Measurements from ENCODE around the gene KCTD11. TPM values are rescaled to one million over a fixed set of nuclear protein-coding genes. Genes with fewer than 3 reads are reported as not detected.

KCTD11 gene
- total and polyA plus RNA-seq, 2 of the 13 experiments (the other 11 are each of a cell fraction or from before 2014, with no cell fraction given), result 1.6 to 2.6 TPM

- peak; percentile 85 for TF ChIP-seq MXD4 (CRISPR knock-in tag; IDR thresholded peaks at IDR 0.05)
- 0 out of 2 replicates have a peak, but pooled peaks have one; percentile 54 for TF ChIP-seq ZNF264 (CRISPR knock-in tag; IDR thresholded peaks at IDR 0.05)
- 0 out of 2 replicates have a peak, but pooled peaks have one; percentile 34 for TF ChIP-seq NFKBIZ (CRISPR knock-in tag; IDR thresholded peaks at IDR 0.05)
- no peak for TF ChIP-seq STAT5B (CRISPR knock-in tag; IDR thresholded peaks at IDR 0.05)
- no peak for TF ChIP-seq RELA (CRISPR knock-in tag; IDR thresholded peaks at IDR 0.05)
- peak; percentile 69 for TF ChIP-seq ZNF143 (CRISPR knock-in tag; IDR thresholded peaks at IDR 0.05)
- 0 out of 2 replicates have a peak, but pooled peaks have one; percentile 39 for TF ChIP-seq KLF6 (CRISPR knock-in tag; IDR thresholded peaks at IDR 0.05)
- TF ChIP-seq NPAS2 (CRISPR knock-in tag; IDR thresholded peaks at IDR 0.05; ENCODE audit: borderline replicate concordance), result no peak
- no peak; the same call in 1 of the 2 replicates for TF ChIP-seq ZNF224 (CRISPR knock-in tag; IDR thresholded peaks at IDR 0.05)
- TF ChIP-seq PTBP1 (IDR thresholded peaks at IDR 0.05; ENCODE audit: low read depth, low read length, poor library complexity, severe bottlenecking), result no peak
- TF ChIP-seq ZNF18 (CRISPR knock-in tag; IDR thresholded peaks at IDR 0.05; ENCODE audit: insufficient replicate concordance), result peak; percentile 88
- TF ChIP-seq, protein P1, sequence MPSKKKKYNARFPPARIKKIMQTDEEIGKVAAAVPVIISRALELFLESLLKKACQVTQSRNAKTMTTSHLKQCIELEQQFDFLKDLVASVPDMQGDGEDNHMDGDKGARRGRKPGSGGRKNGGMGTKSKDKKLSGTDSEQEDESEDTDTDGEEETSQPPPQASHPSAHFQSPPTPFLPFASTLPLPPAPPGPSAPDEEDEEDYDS (CRISPR knock-in tag; IDR thresholded peaks at IDR 0.05), result peak; percentile 83
- peak; percentile 15; the same call in 1 of the 2 replicates for TF ChIP-seq KDM5B (CRISPR knock-in tag; IDR thresholded peaks at IDR 0.05; ENCODE audit: borderline replicate concordance)
- TF ChIP-seq SP2 (CRISPR knock-in tag; IDR thresholded peaks at IDR 0.05), result 0 out of 2 replicates have a peak, but pooled peaks have one; percentile 32
- TF ChIP-seq TCF12 (IDR thresholded peaks at IDR 0.05), result no peak
- no peak for TF ChIP-seq TCF12 (CRISPR knock-in tag; IDR thresholded peaks at IDR 0.05)
- no peak for TF ChIP-seq AGO2 (optimal IDR thresholded peaks at IDR 0.05; ENCODE audit: low read depth, low read length)
- TF ChIP-seq JUNB (CRISPR knock-in tag; IDR thresholded peaks at IDR 0.05; ENCODE audit: borderline replicate concordance), result no peak
- no peak for TF ChIP-seq ZNF10 (CRISPR knock-in tag; IDR thresholded peaks at IDR 0.05; ENCODE audit: borderline replicate concordance, low read depth)
- TF ChIP-seq ZFYVE20 (CRISPR knock-in tag; IDR thresholded peaks at IDR 0.05; ENCODE audit: borderline replicate concordance, low read depth), result no peak
- TF ChIP-seq, protein P2, sequence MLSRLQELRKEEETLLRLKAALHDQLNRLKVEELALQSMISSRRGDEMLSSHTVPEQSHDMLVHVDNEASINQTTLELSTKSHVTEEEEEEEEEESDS (CRISPR knock-in tag; IDR thresholded peaks at IDR 0.05; ENCODE audit: borderline replicate concordance), result no peak
- no peak for TF ChIP-seq SMAD9 (CRISPR knock-in tag; IDR thresholded peaks at IDR 0.05)
- no peak for TF ChIP-seq MXD1 (CRISPR knock-in tag; IDR thresholded peaks at IDR 0.05)
- peak; percentile 19; the same call in 1 of the 2 replicates for TF ChIP-seq KMT2A (CRISPR knock-in tag; IDR thresholded peaks at IDR 0.05)
- peak; percentile 52; the same call in 1 of the 2 replicates for TF ChIP-seq ZNF782 (CRISPR knock-in tag; IDR thresholded peaks at IDR 0.05; ENCODE audit: borderline replicate concordance)
- TF ChIP-seq THAP9 (CRISPR knock-in tag; IDR thresholded peaks at IDR 0.05; ENCODE audit: borderline replicate concordance), result peak; percentile 100
Observed at GRCh38 chr17:7329374-7329996, 22.5 kb upstream of the KCTD11 start (continued).
